ENCODE measurements around the gene NINL.
"Not testable (repeated sequence)": the region's sequence is repeated elsewhere in the genome, so short reads cannot be mapped to it uniquely, and the experiment has no call there.

Gene NINL

GRCh38 chr20:25552977-25553376, 32.4 kb downstream of the NINL start:
- H3K27me3 ChIP-seq (replicated peaks): no peaks in the 10 kb centered on the region
- TF ChIP-seq CTCF (IDR thresholded peaks at IDR 0.05; ENCODE audit: low read depth, low read length, missing control alignments): no peak
- H3K4me3 ChIP-seq (ENCODE audit: low read depth, low read length): no peak overlapping the region
- in situ Hi-C loops (cut with HindIII; ENCODE audit: low pct_ligation_motif_present, low sequenced_read_pairs): no loop called here
- no peaks in the 10 kb centered on the region for H3K36me3 ChIP-seq (replicated peaks)
- H3K27ac ChIP-seq: no peak overlapping the region
- no peak for DNase-seq

- Histone ChIP-seq H3K4me3 (ENCODE audit: low read depth, low read length) (no peak overlapping the region), H3K27ac (no peak overlapping the region), H3K27me3 (replicated peaks) (no peaks in the 10 kb centered on the region), H3K36me3 (replicated peaks) (no peaks in the 10 kb centered on the region)
- in situ Hi-C loops (cut with HindIII; ENCODE audit: low pct_ligation_motif_present, low sequenced_read_pairs): no loop called here
- DNase-seq: no peak
- TF ChIP-seq CTCF (IDR thresholded peaks at IDR 0.05; ENCODE audit: low read depth, low read length, missing control alignments): no peak
Observed at GRCh38 chr20:25551413-25552215, 33.7 kb downstream of the NINL start.

- H3K27ac ChIP-seq; in situ Hi-C loops (cut with HindIII; ENCODE audit: low pct_ligation_motif_present, low sequenced_read_pairs); DNase-seq; H3K27me3 ChIP-seq (replicated peaks); H3K4me3 ChIP-seq (ENCODE audit: low read depth, low read length); H3K36me3 ChIP-seq (replicated peaks): not testable (repeated sequence)
Observed at GRCh38 chr20:25550645-25551337, 34.5 kb downstream of the NINL start.

GRCh38 chr20:25549843-25550477, 35.4 kb downstream of the NINL start:
- no peak for DNase-seq

GRCh38 chr20:25549172-25549773, 36.1 kb downstream of the NINL start:
- Histone ChIP-seq H3K4me3 (ENCODE audit: low read depth, low read length) (no peak overlapping the region), H3K27me3 (replicated peaks) (no peaks in the 10 kb centered on the region)
- in situ Hi-C loops (cut with HindIII; ENCODE audit: low pct_ligation_motif_present, low sequenced_read_pairs): no loop called here

More at GRCh38 chr20:25549843-25550477, 35.4 kb downstream of the NINL start:
- Histone ChIP-seq H3K4me3 (ENCODE audit: low read depth, low read length) (no peak overlapping the region), H3K27me3 (replicated peaks) (no peaks in the 10 kb centered on the region), H3K27ac (no peak overlapping the region), H3K36me3 (replicated peaks) (no peaks in the 10 kb centered on the region)
- in situ Hi-C loops (cut with HindIII; ENCODE audit: low pct_ligation_motif_present, low sequenced_read_pairs): no loop called here
- no peak for TF ChIP-seq CTCF (IDR thresholded peaks at IDR 0.05; ENCODE audit: low read depth, low read length, missing control alignments)

More at GRCh38 chr20:25549172-25549773, 36.1 kb downstream of the NINL start:
- Histone ChIP-seq H3K27ac (no peak overlapping the region), H3K36me3 (replicated peaks) (no peaks in the 10 kb centered on the region)
- no peak for DNase-seq
- no peak for TF ChIP-seq CTCF (IDR thresholded peaks at IDR 0.05; ENCODE audit: low read depth, low read length, missing control alignments)

All from brain microvascular endothelial cell (primary cell).